Mesothelial cell of epicardium (in vitro differentiated cells): ENCODE data around the gene USP51. TPM values are rescaled to one million over a fixed set of nuclear protein-coding genes. Genes with fewer than 3 reads are reported as not detected.
"Not testable (repeated sequence)": the region's sequence is repeated elsewhere in the genome, so short reads cannot be mapped to it uniquely, and the experiment has no call there.

Experiments used
- DNase-seq, 2 experiments: peaks; one replicate each; pipeline ENCODE4 v3.0.0; 2021; ENCODE audit warnings: low spot score in 2 of 2; ENCODE audit not compliant: unreplicated experiment in 2 of 2
- H3K27ac Mint-ChIP-seq: 2 replicates; pipeline ENCODE4 v1.8.0; 2021; ENCODE audit warnings: mixed read lengths
- H3K27me3 Mint-ChIP-seq: 2 replicates; pipeline ENCODE4 v1.8.0; 2021; ENCODE audit warnings: low read depth, mixed read lengths
- H3K36me3 Mint-ChIP-seq: 2 replicates; pipeline ENCODE4 v1.8.0; 2021; ENCODE audit warnings: mixed read lengths
- H3K4me1 Mint-ChIP-seq: 2 replicates; pipeline ENCODE4 v1.8.0; 2021; ENCODE audit warnings: mixed read lengths
- H3K4me3 Mint-ChIP-seq: 2 replicates; pipeline ENCODE4 v1.8.0; 2021; ENCODE audit warnings: mild to moderate bottlenecking, moderate library complexity, mixed read lengths
- H3K9me3 Mint-ChIP-seq: 2 replicates; pipeline ENCODE4 v1.8.0; 2021; ENCODE audit warnings: mixed read lengths
- total RNA-seq: library from RNA; stranded (reverse); gene quantifications from 3 replicates; pipeline ENCODE4 v1.2.1, GENCODE V29; 2021
- TF ChIP-seq, protein P1 (sequence below): fragments of 200-600 bp; sonication (generic); IDR thresholded peaks from one replicate; pipeline ENCODE4 v1.5.0; 2021; ENCODE audit warnings: antibody characterized with exemption; ENCODE audit not compliant: unreplicated experiment

USP51 gene
- total RNA-seq, 1 donor from 2014 or later, result 5.1 TPM

DNA sequence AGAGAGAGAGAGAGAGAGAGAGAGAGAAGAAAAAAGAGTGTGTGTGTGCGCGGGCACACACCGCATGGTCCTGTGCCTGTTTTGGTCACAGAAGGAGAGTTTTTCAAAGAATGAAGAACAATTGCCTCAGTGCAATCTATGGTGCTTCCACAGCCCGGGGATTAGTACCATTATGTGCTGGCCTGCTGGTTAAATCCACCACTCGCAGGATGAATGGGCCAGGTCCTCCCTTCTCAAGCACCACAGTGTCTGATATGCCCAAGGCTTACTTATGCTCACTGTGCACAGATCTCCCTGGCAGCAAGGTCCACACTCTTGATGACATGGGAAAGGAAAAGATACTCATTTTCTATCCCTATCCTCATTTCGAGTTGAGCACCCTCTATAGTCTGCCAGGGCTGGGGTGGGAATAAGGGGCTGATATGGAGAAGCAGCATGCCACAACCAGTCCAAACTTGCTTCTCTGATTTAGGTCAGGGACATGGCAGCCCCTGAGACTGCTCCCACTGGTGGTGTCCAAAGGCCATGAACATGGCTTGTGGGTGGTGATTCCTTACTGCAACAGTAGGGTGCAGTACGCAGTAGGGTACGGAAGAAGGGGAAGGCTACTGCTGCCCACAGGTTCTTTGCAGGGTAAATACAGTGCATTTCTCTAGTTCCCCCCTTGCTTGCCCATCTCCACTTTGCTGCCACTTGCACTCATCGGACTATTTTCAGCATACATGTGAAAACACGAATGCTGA is 18.9 kb upstream of the USP51 start:
- H3K36me3 Mint-ChIP-seq, H3K27me3 Mint-ChIP-seq, H3K4me3 Mint-ChIP-seq, H3K4me1 Mint-ChIP-seq, H3K27ac Mint-ChIP-seq, H3K9me3 Mint-ChIP-seq, DNase-seq: not testable (repeated sequence)

DNA sequence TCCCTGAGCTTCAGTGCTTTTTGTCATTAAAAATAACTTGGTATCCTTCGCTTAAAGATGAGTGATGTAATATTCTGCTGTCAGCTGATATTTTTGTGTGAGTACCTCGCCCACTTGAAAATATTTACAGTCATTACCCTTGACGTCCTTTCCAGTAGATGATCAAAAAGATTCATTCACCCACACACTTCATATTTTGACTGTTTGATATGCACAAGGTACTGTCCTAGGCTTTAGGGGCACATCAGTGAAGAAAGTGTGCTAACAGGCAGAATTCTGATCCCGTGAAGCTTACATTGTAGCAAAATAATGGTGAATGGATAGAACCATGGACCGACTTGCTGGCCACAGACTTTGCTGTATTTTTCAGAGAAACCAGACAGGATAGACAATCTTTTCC is 18.1 kb upstream of the USP51 start:
- not testable (repeated sequence) for H3K9me3 Mint-ChIP-seq, H3K4me1 Mint-ChIP-seq, DNase-seq, H3K27ac Mint-ChIP-seq, H3K27me3 Mint-ChIP-seq, H3K4me3 Mint-ChIP-seq, H3K36me3 Mint-ChIP-seq

GRCh38 chrX:55507010-55507409 is 17.4 kb upstream of the USP51 start:
- not testable (repeated sequence) for H3K36me3 Mint-ChIP-seq, H3K9me3 Mint-ChIP-seq, DNase-seq, H3K27me3 Mint-ChIP-seq, H3K4me1 Mint-ChIP-seq, H3K4me3 Mint-ChIP-seq, H3K27ac Mint-ChIP-seq

GRCh38 chrX:55490974-55491373 is 1.3 kb upstream of the USP51 start:
- H3K4me1 Mint-ChIP-seq, result peaks cover 14% of the 10 kb centered on the region
- TF ChIP-seq, protein P1, sequence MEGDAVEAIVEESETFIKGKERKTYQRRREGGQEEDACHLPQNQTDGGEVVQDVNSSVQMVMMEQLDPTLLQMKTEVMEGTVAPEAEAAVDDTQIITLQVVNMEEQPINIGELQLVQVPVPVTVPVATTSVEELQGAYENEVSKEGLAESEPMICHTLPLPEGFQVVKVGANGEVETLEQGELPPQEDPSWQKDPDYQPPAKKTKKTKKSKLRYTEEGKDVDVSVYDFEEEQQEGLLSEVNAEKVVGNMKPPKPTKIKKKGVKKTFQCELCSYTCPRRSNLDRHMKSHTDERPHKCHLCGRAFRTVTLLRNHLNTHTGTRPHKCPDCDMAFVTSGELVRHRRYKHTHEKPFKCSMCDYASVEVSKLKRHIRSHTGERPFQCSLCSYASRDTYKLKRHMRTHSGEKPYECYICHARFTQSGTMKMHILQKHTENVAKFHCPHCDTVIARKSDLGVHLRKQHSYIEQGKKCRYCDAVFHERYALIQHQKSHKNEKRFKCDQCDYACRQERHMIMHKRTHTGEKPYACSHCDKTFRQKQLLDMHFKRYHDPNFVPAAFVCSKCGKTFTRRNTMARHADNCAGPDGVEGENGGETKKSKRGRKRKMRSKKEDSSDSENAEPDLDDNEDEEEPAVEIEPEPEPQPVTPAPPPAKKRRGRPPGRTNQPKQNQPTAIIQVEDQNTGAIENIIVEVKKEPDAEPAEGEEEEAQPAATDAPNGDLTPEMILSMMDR, result no peak
- no peak for DNase-seq
- peaks cover 16% of the 10 kb centered on the region for H3K9me3 Mint-ChIP-seq
- H3K27ac Mint-ChIP-seq, result no peak overlapping the region
- no peak overlapping the region for H3K4me3 Mint-ChIP-seq
- H3K27me3 Mint-ChIP-seq, result no peaks in the 10 kb centered on the region
- no peaks in the 10 kb centered on the region for H3K36me3 Mint-ChIP-seq

DNA sequence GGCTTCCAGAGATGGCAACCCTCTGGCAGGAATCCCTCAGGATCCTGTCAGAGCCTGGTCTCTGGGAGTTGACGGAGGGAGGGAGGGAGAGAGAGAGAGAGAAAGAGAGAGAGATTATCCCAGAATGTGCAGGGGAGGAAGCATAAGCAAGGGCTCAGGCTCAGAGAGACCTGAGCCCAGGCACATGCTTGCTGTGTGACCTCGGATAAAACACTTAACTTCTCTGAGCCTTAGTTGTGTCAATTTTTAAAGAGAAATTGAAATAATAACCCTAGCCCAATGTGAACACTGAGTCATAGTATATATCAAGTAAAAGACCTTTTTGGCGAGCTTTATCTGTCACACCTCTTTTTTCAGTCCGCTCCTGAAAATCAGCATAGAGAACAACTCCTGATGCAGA is 473 bp upstream of the USP51 start:
- peak overlapping the region; percentile 90 for H3K4me3 Mint-ChIP-seq

DNA sequence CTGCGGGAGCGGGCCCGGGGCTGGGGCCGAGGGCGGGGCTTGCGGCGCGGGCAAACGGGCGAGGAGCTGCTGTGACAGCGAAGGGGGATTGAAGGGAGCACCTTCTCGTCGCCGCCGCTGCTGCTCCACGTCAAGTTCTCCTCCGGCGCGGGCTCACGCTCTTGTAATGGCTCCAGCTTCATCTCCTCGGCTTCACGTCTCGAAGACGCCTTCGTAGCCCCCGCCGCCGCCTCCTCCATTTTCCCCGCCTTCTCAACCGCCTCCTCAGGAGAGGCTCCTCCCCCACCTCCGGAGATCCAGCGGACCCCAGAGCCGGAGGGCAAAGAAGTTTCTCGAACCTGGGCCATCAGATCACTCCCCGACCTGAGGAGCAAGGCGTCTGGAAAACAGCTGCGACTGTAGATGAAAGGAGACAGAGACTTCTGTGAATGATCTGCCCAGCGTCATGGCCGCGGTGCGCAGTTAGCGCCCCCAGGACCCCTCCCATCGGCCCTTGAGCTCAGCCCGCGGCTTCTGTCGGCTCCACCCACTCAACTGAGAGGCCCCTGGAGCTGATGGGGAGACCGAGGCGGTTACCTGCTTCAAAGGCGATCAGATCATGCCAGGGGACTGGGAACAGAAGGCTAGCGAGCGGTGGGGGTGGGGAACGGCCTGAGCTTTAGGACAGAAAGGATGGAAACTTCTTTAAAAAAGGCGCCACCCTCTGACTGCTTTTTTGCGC is 895 bp downstream of the USP51 start:
- peak; percentile 32 to 67 for DNase-seq
- Mint-ChIP-seq H3K27ac (peak overlapping the region; percentile 99), H3K27me3 (no peaks in the 10 kb centered on the region), H3K4me3 (peak overlapping the region; percentile 90), H3K4me1 (peaks cover 14% of the 10 kb centered on the region), H3K36me3 (no peaks in the 10 kb centered on the region), H3K9me3 (peaks cover 22% of the 10 kb centered on the region)
- TF ChIP-seq, protein P1, result no peak

More for the DNA sequence above, 473 bp upstream of the USP51 start:
- DNase-seq, result no peak
- peaks cover 14% of the 10 kb centered on the region for H3K4me1 Mint-ChIP-seq
- no peaks in the 10 kb centered on the region for H3K27me3 Mint-ChIP-seq
- TF ChIP-seq, protein P1, result no peak
- peak overlapping the region; percentile 99 for H3K27ac Mint-ChIP-seq
- H3K9me3 Mint-ChIP-seq, result peaks cover 16% of the 10 kb centered on the region
- no peaks in the 10 kb centered on the region for H3K36me3 Mint-ChIP-seq

- TF ChIP-seq, protein P1, result no peak
- DNase-seq, result no peak
- no peaks in the 10 kb centered on the region for H3K27me3 Mint-ChIP-seq
- no peaks in the 10 kb centered on the region for H3K36me3 Mint-ChIP-seq
- peaks cover 22% of the 10 kb centered on the region for H3K9me3 Mint-ChIP-seq
- peak overlapping the region; percentile 69 for H3K4me3 Mint-ChIP-seq
- peak overlapping the region; percentile 93 for H3K27ac Mint-ChIP-seq
- peaks cover 14% of the 10 kb centered on the region for H3K4me1 Mint-ChIP-seq
Measured at GRCh38 chrX:55488006-55488592, 1.5 kb downstream of the USP51 start.
